Left ventricle myocardium inferior (tissue), 1 donor: Measurements from ENCODE around the gene RPS3. TPM values are rescaled to one million over a fixed set of nuclear protein-coding genes. Genes with fewer than 3 reads are reported as not detected.
A peak's percentile ranks its signal among the peaks of the same experiment; 100 is the strongest.

Source experiments
- DNase-seq: peaks from one replicate; pipeline ENCODE4 v3.0.0-alpha.2; 2020
- H3K27ac ChIP-seq: fragments of 200-600 bp; replicated peaks from 2 replicates; pipeline ENCODE4 v1.8.0; 2021
- H3K27me3 ChIP-seq: fragments of 200-600 bp; 2 replicates; pipeline ENCODE4 v1.8.0; 2021; ENCODE audit warnings: low read depth
- H3K36me3 ChIP-seq: fragments of 200-600 bp; 2 replicates; pipeline ENCODE4 v1.8.0; 2021
- H3K4me1 ChIP-seq: fragments of 200-600 bp; 2 replicates; pipeline ENCODE4 v1.8.0; 2021
- H3K4me3 ChIP-seq: fragments of 200-600 bp; 2 replicates; pipeline ENCODE4 v1.8.0; 2021; ENCODE audit warnings: mild to moderate bottlenecking, moderate library complexity
- H3K9me3 ChIP-seq: fragments of 200-600 bp; replicated peaks from 2 replicates; pipeline ENCODE4 v1.8.0; 2021
- CTCF ChIP-seq: fragments of 200-600 bp; IDR thresholded peaks from 2 replicates; pipeline ENCODE4 v1.8.0; 2021; ENCODE audit warnings: antibody characterized with exemption, mild to moderate bottlenecking, borderline replicate concordance
- intact Hi-C: fragments of 100-400 bp; cut with micrococcal nuclease; formaldehyde crosslinking; loops from one replicate; pipeline ENCODE4 v1.11.0; 2022
- total RNA-seq: library from RNA; stranded (reverse); fragmentation: NEBNext Ultra II Directional; extraction: Animal tissue kit (Norgen Biotek cat#: 25700); gene quantifications from one replicate; pipeline ENCODE4 v1.2.1, GENCODE V29; 2021
- donor health status: DM: no; HTN: yes; CAD: no; lungs with severe emphysema.

The RPS3 gene
- total RNA-seq, 1 donor from 2014 or later, result 864 TPM

GRCh38 chr11:75394085-75394840 is 5.1 kb upstream of the RPS3 start:
- Histone ChIP-seq H3K9me3 (no peaks in the 10 kb centered on the region), H3K36me3 (no peaks in the 10 kb centered on the region), H3K27me3 (no peaks in the 10 kb centered on the region), H3K4me3 (no peak overlapping the region), H3K4me1 (no peaks in the 10 kb centered on the region), H3K27ac (no peak overlapping the region)
- intact Hi-C loops, result no loop called here
- no peak for TF ChIP-seq CTCF
- DNase-seq, result no peak

GRCh38 chr11:75398906-75399305 is 412 bp upstream of the RPS3 start:
- Histone ChIP-seq H3K27ac (peak overlapping the region; percentile 88), H3K4me3 (peak overlapping the region; percentile 82), H3K36me3 (peaks cover 33% of the 10 kb centered on the region), H3K27me3 (no peaks in the 10 kb centered on the region), H3K4me1 (peaks cover 37% of the 10 kb centered on the region), H3K9me3 (no peaks in the 10 kb centered on the region)
- TF ChIP-seq CTCF, result no peak
- intact Hi-C loops, result no loop called here
- DNase-seq, result no peak

GRCh38 chr11:75400146-75400865 is 988 bp downstream of the RPS3 start:
- H3K9me3 ChIP-seq, result no peaks in the 10 kb centered on the region
- H3K27ac ChIP-seq, result peak overlapping the region; percentile 88
- no peaks in the 10 kb centered on the region for H3K27me3 ChIP-seq
- intact Hi-C loops, result no loop called here
- peaks cover 47% of the 10 kb centered on the region for H3K36me3 ChIP-seq
- H3K4me1 ChIP-seq, result peaks cover 37% of the 10 kb centered on the region
- no peak for DNase-seq
- TF ChIP-seq CTCF, result no peak
- H3K4me3 ChIP-seq, result peak overlapping the region; percentile 82

GRCh38 chr11:75402002-75402773 is 2.9 kb downstream of the RPS3 start:
- no peak for DNase-seq
- no peaks in the 10 kb centered on the region for H3K9me3 ChIP-seq
- H3K4me1 ChIP-seq, result peaks cover 37% of the 10 kb centered on the region
- no peak overlapping the region for H3K4me3 ChIP-seq
- peaks cover 66% of the 10 kb centered on the region for H3K36me3 ChIP-seq
- no peaks in the 10 kb centered on the region for H3K27me3 ChIP-seq
- intact Hi-C loops, result no loop called here
- H3K27ac ChIP-seq, result no peak overlapping the region
- no peak for TF ChIP-seq CTCF

- intact Hi-C loops, result no loop called here
- no peak for DNase-seq
- no peak overlapping the region for H3K27ac ChIP-seq
- no peak for TF ChIP-seq CTCF
- H3K27me3 ChIP-seq, result no peaks in the 10 kb centered on the region
- H3K9me3 ChIP-seq, result no peaks in the 10 kb centered on the region
- H3K4me3 ChIP-seq, result no peak overlapping the region
- H3K4me1 ChIP-seq, result peaks cover 37% of the 10 kb centered on the region
- peaks cover 67% of the 10 kb centered on the region for H3K36me3 ChIP-seq
Observed at GRCh38 chr11:75403037-75403436, 3.7 kb downstream of the RPS3 start.
